Right cardiac atrium (tissue), 5 donors: ENCODE data around the gene OSCP1. TPM values are rescaled to one million over a fixed set of nuclear protein-coding genes. Genes with fewer than 3 reads are reported as not detected.

Experiments
- ATAC-seq, 2 donors: fragments of 200-7000 bp; cut with Tn5 transposase; one replicate each; pipeline versions ENCODE4 v1.8.0 to v1.9.1; 2020; ENCODE audit warnings: moderate library complexity in 2 of 2, mild to moderate bottlenecking in 1 of 2
- DNase-seq, 3 donors: peaks; one replicate each; pipeline ENCODE4 v3.0.0-alpha.2; 2020
- H3K27ac ChIP-seq: one replicate; pipeline ENCODE4 v1.5.1; 2013; ENCODE audit warnings: mild to moderate bottlenecking, low read length, control low read depth, moderate library complexity
- H3K27me3 ChIP-seq: one replicate; pipeline ENCODE4 v1.6.1; 2013; ENCODE audit not compliant: control insufficient read depth, insufficient read depth
- H3K4me1 ChIP-seq: one replicate; pipeline ENCODE4 v1.6.1; 2013; ENCODE audit warnings: low read length; ENCODE audit not compliant: control insufficient read depth, insufficient read depth
- H3K4me3 ChIP-seq: one replicate; pipeline ENCODE4 v1.5.1; 2013; ENCODE audit warnings: low read length, control low read depth
- H3K9me3 ChIP-seq: one replicate; pipeline ENCODE4 v1.6.1; 2013; ENCODE audit warnings: low read length; ENCODE audit not compliant: control insufficient read depth
- WGBS: extraction: QIAGEN DNeasy Blood & Tissue Kit; methylation state at CpG from one replicate; pipeline ENCODE4 v1.1.7; 2013; 5-methylcytosine and 5-hydroxymethylcytosine counted together
- intact Hi-C, 4 donors: fragments of 100-400 bp; cut with DNase I; formaldehyde crosslinking; loops; one replicate each; pipeline versions ENCODE4 v1.11.0 to v1.14.0; 2022 to 2023
- polyA plus RNA-seq: library from polyadenylated mRNA; stranded (reverse); fragments of 200-250 nt; gene quantifications from one replicate; pipeline ENCODE4 v1.2.3, GENCODE V29; 2013
- total RNA-seq, 4 donors: library from RNA; stranded (reverse); fragmentation: NEBNext Ultra II Directional; extraction: Animal tissue kit (Norgen Biotek cat#: 25700); gene quantifications; one replicate each; pipeline ENCODE4 v1.2.1, GENCODE V29; 2021
- donor health status: healthy with polysubstance abuse.
- donor health status: DM: no; HTN: yes; CAD: no.
- donor health status: DM: no; HTN: no; CAD: no.
- donor health status: DM: no; HTN: yes; CAD: no; lungs with severe emphysema.
- donor health status: DM: yes; HTN: yes; CAD: no.

Gene OSCP1
- total and polyA plus RNA-seq, 5 donors, result 6.7 to 10.2 (median 8.4) TPM

DNA sequence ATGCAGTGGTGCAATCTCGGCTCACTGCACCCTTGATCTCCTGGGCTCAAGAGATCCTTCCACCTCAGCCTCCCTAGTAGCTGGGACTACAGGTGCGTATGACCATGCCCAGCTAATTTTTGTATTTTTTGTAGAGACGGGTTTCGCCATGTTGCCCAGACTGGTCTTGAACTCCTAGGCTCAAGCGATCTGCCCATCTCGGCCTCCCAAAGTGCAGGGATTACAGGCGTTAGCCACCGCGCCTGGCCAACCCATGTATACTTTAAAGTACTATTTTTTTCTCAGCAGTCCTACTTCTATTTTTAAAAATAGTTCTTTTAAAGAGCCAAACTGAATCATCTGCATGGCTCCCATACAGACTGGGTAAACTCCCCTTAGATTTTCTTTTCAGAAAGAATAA lies 68.0 kb downstream of the OSCP1 start:
- WGBS, result 90% methylated on average over 9 of the region's 9 CpGs
- H3K27ac ChIP-seq, result no peak overlapping the region
- no peak for ATAC-seq
- peaks cover 23% of the 10 kb centered on the region for H3K4me1 ChIP-seq
- no peak overlapping the region for H3K4me3 ChIP-seq
- intact Hi-C loops, result loop anchor here in 1 of 4 donors (10.0 kb wide), 1 partner anchor 227 kb away; the partner anchor contains the start of gene MAP7D1
- peak in 1 of 3 donors; percentile 19 for DNase-seq
- no peaks in the 10 kb centered on the region for H3K27me3 ChIP-seq
- H3K9me3 ChIP-seq, result no peaks in the 10 kb centered on the region

DNA sequence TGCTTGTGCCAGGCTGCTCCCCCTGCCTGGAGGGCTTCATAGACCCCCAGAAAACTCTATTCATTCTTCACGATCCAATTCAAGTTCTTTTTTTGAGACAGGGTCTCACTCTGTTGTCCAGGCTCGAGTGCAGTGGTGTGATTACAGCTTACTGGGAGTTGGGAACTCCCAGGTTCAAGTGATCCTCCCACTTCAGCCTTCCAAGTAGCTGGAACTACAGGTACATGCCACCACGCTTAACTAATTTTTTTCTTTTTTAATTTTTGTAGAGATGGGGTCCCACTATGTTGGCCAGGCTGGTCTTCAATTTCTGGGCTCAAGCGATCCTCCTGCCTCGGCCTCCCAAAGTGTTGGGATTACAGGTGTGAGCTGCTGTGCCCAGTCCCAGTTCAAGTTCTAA lies 68.8 kb downstream of the OSCP1 start:
- Histone ChIP-seq H3K9me3 (no peaks in the 10 kb centered on the region), H3K27me3 (no peaks in the 10 kb centered on the region), H3K4me1 (peaks cover 19% of the 10 kb centered on the region), H3K27ac (peak overlapping the region; percentile 1), H3K4me3 (no peak overlapping the region)
- ATAC-seq (no peak), DNase-seq (no peak)
- WGBS, result 90% methylated on average over 5 of the region's 5 CpGs
- intact Hi-C loops, result loop anchor here in 1 of 4 donors (10.0 kb wide), 1 partner anchor 227 kb away; the partner anchor contains the start of gene MAP7D1

DNA sequence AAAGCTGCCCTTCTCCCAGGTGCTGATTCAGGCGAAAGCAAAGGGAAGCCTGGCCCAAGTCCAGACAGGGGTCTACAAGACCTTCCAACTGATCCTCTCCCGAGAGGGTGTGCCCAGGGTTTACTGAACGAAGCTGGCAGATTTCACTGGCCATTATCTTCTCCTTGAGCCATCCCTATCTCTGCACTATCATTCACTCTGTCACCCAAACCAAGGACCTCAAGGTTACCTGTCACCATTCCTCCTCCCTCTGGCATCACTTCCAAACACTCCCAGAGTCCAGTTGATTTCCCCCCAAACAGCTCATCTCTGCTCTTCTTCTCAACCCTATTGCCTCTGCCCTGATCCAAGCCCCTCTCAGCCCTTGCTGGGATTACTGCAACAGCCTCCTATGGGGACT lies 69.5 kb downstream of the OSCP1 start:
- Histone ChIP-seq H3K4me3 (no peak overlapping the region), H3K4me1 (peaks cover 19% of the 10 kb centered on the region), H3K9me3 (no peaks in the 10 kb centered on the region), H3K27ac (peak overlapping the region; percentile 16), H3K27me3 (no peaks in the 10 kb centered on the region)
- ATAC-seq (no peak), DNase-seq (peak in 1 of 3 donors; percentile 14)
- intact Hi-C loops, result loop anchor here in 1 of 4 donors (10.0 kb wide), 1 partner anchor 226 kb away; the partner anchor contains the start of gene MAP7D1
- 75% methylated on average over 3 of the region's 3 CpGs for WGBS

DNA sequence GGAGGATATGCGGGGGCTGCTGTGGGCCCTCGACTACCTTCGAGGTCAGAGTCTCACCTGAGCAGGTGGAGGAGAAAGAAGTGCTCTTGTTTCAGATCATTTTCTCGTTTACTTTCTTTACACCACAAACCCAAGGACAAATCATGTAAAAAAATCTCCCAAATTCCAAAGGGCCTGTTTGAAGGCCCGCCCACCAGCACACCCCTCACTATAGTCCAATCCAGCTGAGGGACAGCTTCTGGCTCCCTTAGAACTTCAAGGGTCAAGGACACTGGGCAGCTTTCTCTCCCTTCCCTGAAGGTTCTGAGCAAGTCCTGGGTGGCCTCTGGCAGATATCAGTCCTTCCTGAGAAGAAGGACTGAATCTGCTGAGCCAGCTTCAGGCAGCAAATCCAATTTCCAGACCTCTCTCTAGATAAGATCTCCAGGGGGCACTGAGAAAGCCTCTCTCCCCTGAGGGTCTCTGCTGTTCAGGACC lies 70.1 kb downstream of the OSCP1 start:
- peak overlapping the region; percentile 16 for H3K27ac ChIP-seq
- peaks cover 19% of the 10 kb centered on the region for H3K4me1 ChIP-seq
- H3K4me3 ChIP-seq, result no peak overlapping the region
- H3K27me3 ChIP-seq, result no peaks in the 10 kb centered on the region
- no peaks in the 10 kb centered on the region for H3K9me3 ChIP-seq
- WGBS, result 70% methylated on average over 5 of the region's 5 CpGs
- intact Hi-C loops, result loop anchor here in 1 of 4 donors (10.0 kb wide), 1 partner anchor 225 kb away; the partner anchor contains the start of gene MAP7D1
- DNase-seq (peak in 1 of 3 donors; percentile 12), ATAC-seq (no peak)

DNA sequence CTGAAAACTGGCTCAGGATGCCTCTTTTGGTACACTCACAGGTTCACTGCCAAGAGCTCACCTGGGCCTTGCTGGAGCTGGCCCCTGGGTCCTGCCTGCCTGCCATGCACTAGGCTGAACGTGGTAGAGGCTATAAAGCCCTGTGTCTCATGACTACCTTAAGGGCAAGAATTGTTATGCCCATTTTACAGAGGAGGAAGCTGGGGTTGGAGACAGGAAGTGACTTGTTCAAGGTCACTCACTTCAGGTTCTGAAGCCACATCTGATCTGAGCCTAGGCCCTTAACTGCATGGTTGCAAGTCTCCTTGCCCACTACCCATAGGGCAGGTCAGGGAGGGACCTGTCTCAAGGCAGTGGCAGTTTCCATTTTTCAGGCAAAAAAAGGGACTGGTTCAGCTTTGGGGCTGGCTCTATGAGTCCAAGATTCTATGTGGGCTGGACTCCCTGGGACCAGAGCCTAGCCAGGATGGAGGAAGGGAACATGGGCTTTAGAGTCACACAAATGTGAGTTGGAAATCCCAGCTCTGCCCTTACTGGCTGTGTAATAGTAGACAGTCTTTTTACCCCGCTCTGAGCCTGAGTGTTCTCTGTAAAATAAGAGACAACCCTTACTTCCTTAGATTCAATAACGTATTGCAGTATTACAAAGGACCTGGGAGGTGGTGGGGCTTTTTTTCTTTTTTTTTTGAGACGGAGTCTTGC lies 72.3 kb downstream of the OSCP1 start:
- no peaks in the 10 kb centered on the region for H3K27me3 ChIP-seq
- ATAC-seq (no peak), DNase-seq (peak in 2 of 3 donors; percentile 1 to 3)
- H3K27ac ChIP-seq, result no peak overlapping the region
- 72% methylated on average over 4 of the region's 4 CpGs for WGBS
- H3K4me1 ChIP-seq, result peaks cover 36% of the 10 kb centered on the region
- no peaks in the 10 kb centered on the region for H3K9me3 ChIP-seq
- H3K4me3 ChIP-seq, result no peak overlapping the region
- intact Hi-C loops, result no loop called here

DNA sequence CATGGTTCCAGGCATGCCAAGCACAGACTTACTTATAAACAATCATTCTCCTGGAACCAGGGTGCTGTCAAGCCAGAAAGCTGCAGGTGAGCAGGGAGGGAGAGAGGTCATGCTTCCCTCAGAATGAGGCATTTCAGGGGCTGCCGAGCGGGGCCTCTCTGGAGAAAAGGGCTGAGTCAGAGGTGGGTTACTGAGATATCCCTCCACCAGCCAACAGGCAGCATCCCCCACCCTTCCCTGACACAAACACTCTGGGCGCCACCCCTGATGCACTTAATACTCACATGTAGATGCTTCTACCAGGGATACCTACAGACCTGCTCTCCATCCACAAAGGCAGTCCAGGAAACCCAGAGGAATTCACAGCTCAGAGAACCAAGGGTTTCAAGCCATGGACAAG lies 77.6 kb downstream of the OSCP1 start:
- no peak overlapping the region for H3K4me3 ChIP-seq
- WGBS, result 84% methylated on average over 3 of the region's 3 CpGs
- ATAC-seq (no peak), DNase-seq (peak in 1 of 3 donors; percentile 44)
- intact Hi-C loops, result no loop called here
- H3K9me3 ChIP-seq, result no peaks in the 10 kb centered on the region
- peaks cover 22% of the 10 kb centered on the region for H3K4me1 ChIP-seq
- H3K27ac ChIP-seq, result peak overlapping the region; percentile 97
- no peaks in the 10 kb centered on the region for H3K27me3 ChIP-seq

DNA sequence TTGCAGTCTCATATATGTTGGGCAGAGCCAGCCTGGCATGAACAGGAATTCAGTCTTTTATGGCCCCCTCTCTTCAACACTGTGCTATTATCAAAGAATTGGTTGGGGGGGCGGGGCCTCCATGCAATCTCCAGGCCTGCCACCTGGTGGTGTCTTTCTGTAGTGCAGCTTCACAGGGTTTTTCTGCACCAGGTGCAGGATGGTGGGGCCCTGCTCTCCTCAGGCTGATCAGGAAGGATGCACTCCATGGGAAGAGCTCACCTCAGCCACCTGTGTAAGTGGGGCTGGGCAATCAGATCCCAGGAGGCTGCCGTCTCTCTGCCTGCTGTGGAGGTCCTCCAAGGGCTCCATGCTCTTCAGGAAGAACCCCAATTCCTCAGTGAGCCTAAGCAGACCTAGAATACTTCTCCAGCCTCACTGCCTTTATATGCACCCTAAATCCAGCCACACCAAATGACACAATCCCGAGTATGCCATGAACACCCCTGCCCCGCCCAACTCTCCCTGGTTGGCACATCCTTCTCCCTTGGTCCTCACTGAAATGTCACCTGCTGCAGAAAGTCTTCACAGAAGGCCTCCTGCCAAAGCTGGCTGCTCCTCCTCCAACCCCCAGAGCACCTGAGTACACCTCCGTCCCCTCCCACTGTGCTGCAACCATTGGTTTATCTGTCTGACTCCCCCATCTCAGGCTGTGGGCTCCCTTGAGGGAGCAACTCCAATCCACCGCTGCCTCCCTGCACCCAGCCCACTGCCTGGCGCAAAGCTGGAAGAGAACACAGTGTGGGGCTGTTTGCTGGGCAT lies 81.0 kb downstream of the OSCP1 start:
- no peaks in the 10 kb centered on the region for H3K27me3 ChIP-seq
- intact Hi-C loops, result no loop called here

More for the DNA sequence above, 81.0 kb downstream of the OSCP1 start:
- Histone ChIP-seq H3K27ac (no peak overlapping the region), H3K4me3 (no peak overlapping the region), H3K4me1 (peaks cover 22% of the 10 kb centered on the region), H3K9me3 (no peaks in the 10 kb centered on the region)
- ATAC-seq (peak; percentile 18 to 22), DNase-seq (peak; percentile 68 to 90 (median 85))
- 67% methylated on average over 7 of the region's 7 CpGs for WGBS

Other genes with a start within 250 kb of the OSCP1 start
- gene THRAP3, start 226.0 kb downstream of the OSCP1 start, total RNA-seq, result 10 to 100 TPM; 66.3 to 85.5 (median 77.3) TPM
- 32.6 TPM for gene THRAP3, start 226.0 kb downstream of the OSCP1 start, polyA plus RNA-seq
- 1 to 10 TPM; 2.5 to 4.7 (median 4.2) TPM for gene SH3D21, start 144.1 kb downstream of the OSCP1 start, total RNA-seq
- gene SH3D21, start 144.1 kb downstream of the OSCP1 start, polyA plus RNA-seq, result 3.5 TPM
- 10 to 100 TPM; 11.5 to 14.0 (median 13.1) TPM for gene EVA1B, start 126.8 kb downstream of the OSCP1 start, total RNA-seq
- 17.4 TPM for gene EVA1B, start 126.8 kb downstream of the OSCP1 start, polyA plus RNA-seq
- 10 to 100 TPM; 66.7 to 85.0 (median 73.7) TPM for gene STK40, start 64.5 kb downstream of the OSCP1 start, total RNA-seq
- gene STK40, start 64.5 kb downstream of the OSCP1 start, polyA plus RNA-seq, result 54.8 TPM
- gene LSM10, start 52.5 kb downstream of the OSCP1 start, total RNA-seq, result 10 to 100 TPM; 70.9 to 76.4 (median 73.5) TPM
- gene LSM10, start 52.5 kb downstream of the OSCP1 start, polyA plus RNA-seq, result 121 TPM
- gene MRPS15, start 13.9 kb upstream of the OSCP1 start, total RNA-seq, result 10 to 100 TPM; 86.7 to 91.7 (median 89.2) TPM
- 206 TPM for gene MRPS15, start 13.9 kb upstream of the OSCP1 start, polyA plus RNA-seq
- gene CSF3R, start 32.5 kb upstream of the OSCP1 start, total RNA-seq, result 10 to 100 TPM in 1 of 4 donors, 1 to 10 TPM in 3; 5.0 to 10.9 (median 5.9) TPM
- 4.0 TPM for gene CSF3R, start 32.5 kb upstream of the OSCP1 start, polyA plus RNA-seq